Measurements from ENCODE around the gene UQCRH.
"Not testable (repeated sequence)": the region's sequence is repeated elsewhere in the genome, so short reads cannot be mapped to it uniquely, and the experiment has no call there.

DNA sequence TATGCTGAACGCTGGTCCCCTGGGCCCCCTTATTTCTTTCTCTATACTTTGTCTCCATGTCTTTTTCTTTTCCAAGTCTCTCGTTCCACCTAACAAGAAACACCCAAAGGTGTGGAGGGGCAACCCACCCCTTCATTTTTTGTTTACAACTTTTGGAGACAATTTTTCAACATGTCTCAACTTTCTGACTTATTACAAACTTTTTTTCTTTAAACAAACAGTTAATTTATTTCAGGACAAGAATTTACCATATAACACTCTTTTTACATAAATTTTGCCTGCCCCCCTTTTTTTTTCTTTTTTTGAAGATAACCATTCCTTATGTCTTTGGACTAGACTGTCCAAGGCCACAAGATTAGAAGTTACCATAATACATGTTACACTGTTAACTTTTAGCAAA lies 26.9 kb downstream of the UQCRH start:
- not testable (repeated sequence) for TF ChIP-seq SUZ12 (IDR thresholded peaks at IDR 0.05; ENCODE audit: extremely low read depth, insufficient read depth, insufficient read length); YY1 (IDR thresholded peaks at IDR 0.05; ENCODE audit: insufficient read depth, insufficient read length); ZNF274 (IDR thresholded peaks at IDR 0.05; ENCODE audit: low read depth, low read length)

All from NT2/D1 (cell line).